Psoas muscle (tissue), 8 donors: ENCODE data around the gene FOXP1. TPM values are rescaled to one million over a fixed set of nuclear protein-coding genes. Genes with fewer than 3 reads are reported as not detected.

Source experiments
- ATAC-seq, 4 donors: fragments of 200-7000 bp; cut with Tn5 transposase; one replicate each; pipeline ENCODE4 v1.9.1; 2020; ENCODE audit warnings: moderate library complexity in 3 of 4, mild to moderate bottlenecking in 2 of 4
- DNase-seq, 2 donors: peaks; one replicate each; pipeline ENCODE4 v3.0.0-alpha.2; 2020
- H3K27ac ChIP-seq: fragments of 200-600 bp; one replicate; pipeline ENCODE4 v1.8.0; 2022
- H3K27me3 ChIP-seq, 3 donors: fragments of 200-600 bp in 1 of 3; one replicate each; pipeline versions ENCODE4 v1.6.1 to v1.8.0; 2013 to 2022; ENCODE audit warnings: low read length in 2 of 3, mild to moderate bottlenecking in 2 of 3, moderate library complexity in 1 of 3; ENCODE audit not compliant: insufficient read depth in 3 of 3
- H3K36me3 ChIP-seq, 2 donors: fragments of 200-600 bp in 1 of 2; one replicate each; pipeline versions ENCODE4 v1.6.1 to v1.8.0; 2013 to 2022; ENCODE audit warnings: low read depth in 1 of 2, mild to moderate bottlenecking in 1 of 2, moderate library complexity in 1 of 2; ENCODE audit not compliant: insufficient read depth in 1 of 2
- H3K4me1 ChIP-seq: fragments of 200-600 bp; one replicate; pipeline ENCODE4 v1.8.0; 2022
- H3K4me3 ChIP-seq: fragments of 200-600 bp; one replicate; pipeline ENCODE4 v1.8.0; 2022; ENCODE audit warnings: mild to moderate bottlenecking
- H3K9me3 ChIP-seq: fragments of 200-600 bp; one replicate; pipeline ENCODE4 v1.8.0; 2022
- WGBS, 3 donors: extraction: QIAGEN DNeasy Blood & Tissue Kit; methylation state at CpG; one replicate each; pipeline versions ENCODE4 v1.1.6 to v1.1.7; 2013; 5-methylcytosine and 5-hydroxymethylcytosine counted together
- intact Hi-C, 2 donors: fragments of 100-400 bp; cut with DNase I; formaldehyde crosslinking; loops; one replicate each; pipeline versions ENCODE4 v1.11.0 to v1.14.2; 2022
- polyA plus RNA-seq, 3 donors: library from polyadenylated mRNA; stranded (reverse); fragments of 200-250 nt; gene quantifications; one replicate each; pipeline ENCODE4 v1.2.3, GENCODE V29; 2013
- total RNA-seq, 4 donors: library from RNA; stranded (reverse); fragmentation: NEBNext Ultra II Directional in 2 of 4; extraction: Animal tissue kit (Norgen Biotek cat#: 25700) in 2 of 4; gene quantifications; one replicate each; pipeline versions ENCODE4 v1.2.1 to v1.2.4, GENCODE V29; 2021 to 2023
- TF ChIP-seq, protein P1 (sequence below): fragments of 200-600 bp; IDR thresholded peaks from one replicate; pipeline ENCODE4 v1.8.0; 2022; ENCODE audit warnings: antibody characterized with exemption
- donor health status: healthy with polysubstance abuse.
- donor health status: DM: no; HTN: no; CAD: no; lungs with moderate emphysema.
- donor health status: Bipolar disorder and iron deficiency.
- donor health status: healthy.
- donor health status: DM: yes; HTN: yes; CAD: no.
- donor health status: DM: no; HTN: no; CAD: no.
- donor health status: DM: no; HTN: no; CAD: no.
- donor health status: DM: yes; HTN: yes; CAD: no.

FOXP1 gene
- total and polyA plus RNA-seq, 7 donors = 2.6 to 26.4 (median 15.4) TPM

DNA sequence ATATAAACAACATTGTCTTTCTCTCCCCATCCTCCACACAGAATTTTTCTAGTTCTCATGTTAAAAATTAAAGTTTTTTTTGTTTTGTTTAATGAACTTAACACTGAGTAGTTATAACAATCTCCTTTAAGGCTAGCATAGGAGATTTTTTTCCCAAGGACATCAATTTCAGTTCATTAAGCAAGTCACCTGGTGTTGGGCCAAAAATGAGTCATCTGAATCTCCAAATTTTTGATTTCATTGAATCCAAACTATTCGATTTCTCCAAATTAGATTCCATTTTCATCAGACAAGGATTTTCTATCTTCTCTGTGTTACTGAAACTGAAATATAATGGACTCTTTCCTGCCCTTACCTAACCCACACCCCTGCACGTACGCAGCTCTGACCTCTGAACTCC lies 639.6 kb downstream of the FOXP1 start:
- Histone ChIP-seq H3K4me3 (no peak overlapping the region), H3K9me3 (no peaks in the 10 kb centered on the region), H3K27me3 (peaks cover 0 to 4% (median 0%) of the 10 kb centered on the region in 3 donors), H3K27ac (no peak overlapping the region), H3K36me3 (no peaks in the 10 kb centered on the region), H3K4me1 (no peaks in the 10 kb centered on the region)
- TF ChIP-seq, protein P1, sequence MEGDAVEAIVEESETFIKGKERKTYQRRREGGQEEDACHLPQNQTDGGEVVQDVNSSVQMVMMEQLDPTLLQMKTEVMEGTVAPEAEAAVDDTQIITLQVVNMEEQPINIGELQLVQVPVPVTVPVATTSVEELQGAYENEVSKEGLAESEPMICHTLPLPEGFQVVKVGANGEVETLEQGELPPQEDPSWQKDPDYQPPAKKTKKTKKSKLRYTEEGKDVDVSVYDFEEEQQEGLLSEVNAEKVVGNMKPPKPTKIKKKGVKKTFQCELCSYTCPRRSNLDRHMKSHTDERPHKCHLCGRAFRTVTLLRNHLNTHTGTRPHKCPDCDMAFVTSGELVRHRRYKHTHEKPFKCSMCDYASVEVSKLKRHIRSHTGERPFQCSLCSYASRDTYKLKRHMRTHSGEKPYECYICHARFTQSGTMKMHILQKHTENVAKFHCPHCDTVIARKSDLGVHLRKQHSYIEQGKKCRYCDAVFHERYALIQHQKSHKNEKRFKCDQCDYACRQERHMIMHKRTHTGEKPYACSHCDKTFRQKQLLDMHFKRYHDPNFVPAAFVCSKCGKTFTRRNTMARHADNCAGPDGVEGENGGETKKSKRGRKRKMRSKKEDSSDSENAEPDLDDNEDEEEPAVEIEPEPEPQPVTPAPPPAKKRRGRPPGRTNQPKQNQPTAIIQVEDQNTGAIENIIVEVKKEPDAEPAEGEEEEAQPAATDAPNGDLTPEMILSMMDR = no peak
- intact Hi-C loops = no loop called here
- DNase-seq (no peak), ATAC-seq (no peak)
- WGBS, 3 donors = 72 to 78% (median 75%) methylated on average over 3 of the region's 3 CpGs

- no peak for ATAC-seq
- DNase-seq = no peak
- H3K27ac ChIP-seq = no peak overlapping the region
- no peaks in the 10 kb centered on the region for H3K36me3 ChIP-seq
- TF ChIP-seq, protein P1 = no peak
- 81 to 87% (median 84%) methylated on average over 7 of the region's 7 CpGs for WGBS, 3 donors
- no peaks in the 10 kb centered on the region for H3K9me3 ChIP-seq
- intact Hi-C loops = no loop called here
- no peaks in the 10 kb centered on the region for H3K4me1 ChIP-seq
- no peak overlapping the region for H3K4me3 ChIP-seq
- no peaks in the 10 kb centered on the region for H3K27me3 ChIP-seq
These were observed 650.3 kb downstream of the FOXP1 start for GRCh38 chr3:70933105-70933810.

- ATAC-seq (no peak), DNase-seq (no peak)
- Histone ChIP-seq H3K36me3 (no peaks in the 10 kb centered on the region), H3K9me3 (no peaks in the 10 kb centered on the region), H3K27ac (no peak overlapping the region), H3K27me3 (no peaks in the 10 kb centered on the region), H3K4me3 (no peak overlapping the region), H3K4me1 (no peaks in the 10 kb centered on the region)
- intact Hi-C loops = no loop called here
- WGBS, 3 donors = 79 to 85% (median 83%) methylated on average over 4 of the region's 4 CpGs
- TF ChIP-seq, protein P1 = no peak
These were observed 653.5 kb downstream of the FOXP1 start for GRCh38 chr3:70930066-70930465.

DNA sequence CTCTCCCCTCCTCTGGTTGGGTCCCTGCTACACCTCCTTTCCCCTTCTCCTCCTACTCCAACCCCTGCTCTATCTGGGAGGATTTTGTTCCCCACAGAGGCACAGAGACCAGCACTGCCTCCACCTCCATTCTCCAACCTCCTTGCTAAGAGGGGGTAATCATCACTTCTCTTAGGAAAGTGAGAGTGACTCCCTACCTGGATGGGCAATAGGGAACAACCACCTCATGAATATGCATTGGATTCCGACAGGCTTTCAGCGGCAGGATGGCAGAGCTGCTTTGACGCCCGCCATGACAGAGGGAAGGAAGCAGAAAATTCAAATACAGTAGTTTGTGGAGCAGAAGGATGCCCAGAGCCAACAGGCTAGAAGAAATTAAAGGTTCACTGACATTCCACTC lies 656.3 kb downstream of the FOXP1 start:
- TF ChIP-seq, protein P1 = no peak
- H3K4me3 ChIP-seq = no peak overlapping the region
- ATAC-seq = no peak
- H3K9me3 ChIP-seq = no peaks in the 10 kb centered on the region
- H3K27ac ChIP-seq = no peak overlapping the region
- no peak for DNase-seq
- WGBS, 3 donors = 92 to 97% (median 96%) methylated on average over 4 of the region's 4 CpGs
- no peaks in the 10 kb centered on the region for H3K4me1 ChIP-seq
- H3K27me3 ChIP-seq = no peaks in the 10 kb centered on the region
- H3K36me3 ChIP-seq = no peaks in the 10 kb centered on the region
- intact Hi-C loops = no loop called here

GRCh38 chr3:70926835-70927234 lies 656.7 kb downstream of the FOXP1 start:
- 76 to 82% (median 81%) methylated on average over 7 of the region's 7 CpGs for WGBS, 3 donors
- no peaks in the 10 kb centered on the region for H3K36me3 ChIP-seq
- H3K27ac ChIP-seq = no peak overlapping the region
- ATAC-seq = no peak
- no peaks in the 10 kb centered on the region for H3K9me3 ChIP-seq
- H3K4me3 ChIP-seq = no peak overlapping the region
- no peaks in the 10 kb centered on the region for H3K27me3 ChIP-seq
- no peak for DNase-seq
- TF ChIP-seq, protein P1 = no peak
- intact Hi-C loops = no loop called here
- H3K4me1 ChIP-seq = no peaks in the 10 kb centered on the region
